ENCODE data around the gene SLC15A2.

DNA sequence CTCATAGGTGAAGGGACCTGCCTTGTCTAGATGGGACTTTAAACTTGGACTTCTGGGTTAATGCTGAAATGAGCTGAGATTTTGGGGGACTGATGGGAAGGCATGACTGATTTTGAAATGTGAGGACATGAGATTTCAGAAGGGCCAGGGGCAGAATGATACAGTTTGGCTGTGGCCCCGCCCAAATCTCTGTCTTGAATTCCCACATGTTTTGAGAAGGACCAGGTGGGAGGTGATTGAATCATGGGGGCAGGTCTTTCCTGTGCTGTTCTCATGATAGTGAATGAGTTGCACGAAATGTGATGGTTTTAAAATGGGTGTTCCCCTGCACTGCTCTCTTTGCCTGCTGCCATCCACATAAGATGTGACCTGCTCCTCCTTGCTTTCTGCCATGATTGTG, 85.0 kb downstream of the SLC15A2 start:
- no peak for TF ChIP-seq CTCF (IDR thresholded peaks at IDR 0.05)
- TF ChIP-seq POLR2A (IDR thresholded peaks at IDR 0.05): no peak
